SK-N-SH (cell line): ENCODE data around the gene SSBP2. TPM values are rescaled to one million over a fixed set of nuclear protein-coding genes. Genes with fewer than 3 reads are reported as not detected.

ENCODE experiments used
- CTCF ChIA-PET: fragments of 300-600, 350-600 bp; formaldehyde crosslinking; extraction: SDS; loops from one replicate; lab custom pipeline; 2021; lab: Yijun Ruan, JAX
- POLR2A ChIA-PET: fragments of 350-600 bp; sonication (Branson Sonifier 250); formaldehyde crosslinking; extraction: SDS; loops from one replicate; lab custom pipeline; 2020; ENCODE audit warnings: antibody characterized with exemption, inconsistent platforms; lab: Yijun Ruan, JAX
- DNase-seq: peaks from one replicate; pipeline ENCODE4 v3.0.0; 2012
- H2AFZ ChIP-seq: fragments of 200-600 bp; sonication (generic); 2 replicates; pipeline ENCODE4 v1.8.1; 2016; ENCODE audit warnings: antibody characterized with exemption, mild to moderate bottlenecking, low read depth
- H3F3A ChIP-seq: fragments of 200-600 bp; sonication (generic); replicated peaks from 2 replicates; pipeline ENCODE3; 2016; ENCODE audit warnings: antibody characterized with exemption, mild to moderate bottlenecking; ENCODE audit not compliant: insufficient read depth
- H3K27ac ChIP-seq, 2 experiments: fragments of 200-500 bp in 1 of 2; fragments of 200-600 bp in 1 of 2; sonication (Bioruptor generic) in 1 of 2; sonication (generic), shearing (Covaris generic) in 1 of 2; 2 replicates each; pipeline versions ENCODE4 v1.5.1 to v1.6.1; 2014 to 2016; ENCODE audit warnings: low read depth in 2 of 2, inconsistent platforms in 1 of 2, low read length in 1 of 2, mild to moderate bottlenecking in 1 of 2, mixed read lengths in 1 of 2
- H3K27me3 ChIP-seq: fragments of 200-600 bp; sonication (generic), shearing (Covaris generic); 2 replicates; pipeline ENCODE4 v1.6.1; 2016; ENCODE audit warnings: mixed run types; ENCODE audit not compliant: insufficient read depth
- H3K36me3 ChIP-seq, 2 experiments: fragments of 200-500 bp in 1 of 2; fragments of 200-600 bp in 1 of 2; sonication (Bioruptor generic) in 1 of 2; sonication (generic) in 1 of 2; replicated peaks in 1 of 2; 2 replicates each; pipeline versions ENCODE3 to v1.5.1; 2014 to 2016; ENCODE audit warnings: low read length in 1 of 2, mild to moderate bottlenecking in 1 of 2; ENCODE audit not compliant: insufficient read depth in 2 of 2, control insufficient read depth in 1 of 2
- H3K4me1 ChIP-seq, 2 experiments: fragments of 200-500 bp in 1 of 2; fragments of 200-600 bp in 1 of 2; sonication (Bioruptor generic) in 1 of 2; sonication (generic), shearing (Covaris generic) in 1 of 2; 2 replicates each; pipeline versions ENCODE4 v1.5.1 to v1.6.1; 2014 to 2016; ENCODE audit warnings: low read depth in 1 of 2, low read length in 1 of 2, mixed run types in 1 of 2; ENCODE audit not compliant: insufficient read depth in 2 of 2, control insufficient read depth in 1 of 2
- H3K4me2 ChIP-seq: fragments of 200-600 bp; sonication (generic), shearing (Covaris generic); 2 replicates; pipeline ENCODE4 v1.6.1; 2017; ENCODE audit warnings: mixed run types
- H3K4me3 ChIP-seq, 2 experiments: fragments of 200-500 bp in 1 of 2; fragments of 200-600 bp in 1 of 2; sonication (Bioruptor generic) in 1 of 2; sonication (generic), shearing (Covaris generic) in 1 of 2; 2 replicates each; pipeline versions ENCODE4 v1.5.1 to v1.8.1; 2014 to 2016; ENCODE audit warnings: low read depth in 2 of 2, inconsistent platforms in 1 of 2, low read length in 1 of 2, mild to moderate bottlenecking in 1 of 2, mixed read lengths in 1 of 2, moderate library complexity in 1 of 2
- H3K79me2 ChIP-seq: fragments of 200-600 bp; sonication (generic); 2 replicates; pipeline ENCODE4 v1.8.1; 2017; ENCODE audit warnings: mild to moderate bottlenecking; ENCODE audit not compliant: insufficient read depth
- H3K9ac ChIP-seq: fragments of 200-600 bp; sonication (generic); 2 replicates; pipeline ENCODE4 v1.6.1; 2017; ENCODE audit warnings: mixed run types
- H3K9me2 ChIP-seq: fragments of 200-600 bp; sonication (generic); 2 replicates; pipeline ENCODE4 v1.6.1; 2017; ENCODE audit warnings: mixed run types
- H3K9me3 ChIP-seq: fragments of 200-600 bp; sonication (generic); 2 replicates; pipeline ENCODE4 v1.6.1; 2017; ENCODE audit warnings: mixed run types, mild to moderate bottlenecking, moderate library complexity
- H4K20me1 ChIP-seq: fragments of 200-600 bp; sonication (generic); 2 replicates; pipeline ENCODE4 v1.6.1; 2017; ENCODE audit warnings: mild to moderate bottlenecking, mixed run types; ENCODE audit not compliant: insufficient read depth
- CHD2 ChIP-seq: fragments of 150-350 bp; IDR thresholded peaks from 2 replicates; pipeline ENCODE4 v1.6.1; 2018; ENCODE audit warnings: low read length; ENCODE audit not compliant: partially characterized antibody
- EP300 ChIP-seq, 2 experiments: IDR thresholded peaks; 2 replicates each; pipeline versions ENCODE4 v1.4.0 to v1.6.1; 2012; ENCODE audit warnings: borderline replicate concordance in 1 of 2, low read depth in 1 of 2, low read length in 1 of 2
- EZH2phosphoT487 ChIP-seq: fragments of 200-600 bp; sonication (generic); IDR thresholded peaks from 2 replicates; pipeline ENCODE4 v1.6.1; 2017; ENCODE audit warnings: low read depth, mixed run types, mild to moderate bottlenecking, antibody characterized with exemption, moderate library complexity, borderline replicate concordance
- GATA2 ChIP-seq: sonication (generic); formaldehyde crosslinking; IDR thresholded peaks from 2 replicates; pipeline ENCODE4 v1.5.0; 2020; ENCODE audit warnings: mild to moderate bottlenecking, missing genetic modification reagents
- JUND ChIP-seq: IDR thresholded peaks from 2 replicates; pipeline ENCODE4 v1.4.0; 2012
- MXI1 ChIP-seq: IDR thresholded peaks from 2 replicates; pipeline ENCODE4 v1.6.1; 2012; ENCODE audit warnings: mild to moderate bottlenecking, low read depth, low read length, improper control_type of control experiment
- NFIC ChIP-seq: IDR thresholded peaks from 2 replicates; pipeline ENCODE4 v1.4.0; 2012; ENCODE audit warnings: borderline replicate concordance
- RAD21 ChIP-seq: IDR thresholded peaks from 2 replicates; pipeline ENCODE4 v1.6.1; 2012; ENCODE audit warnings: mild to moderate bottlenecking, low read length
- RCOR1 ChIP-seq: fragments of 150-350 bp; IDR thresholded peaks from 2 replicates; pipeline ENCODE4 v1.6.1; 2017; ENCODE audit warnings: antibody characterized with exemption, low read length
- RXRA ChIP-seq: IDR thresholded peaks from 2 replicates; pipeline ENCODE4 v1.4.0; 2012; ENCODE audit warnings: low read depth, mild to moderate bottlenecking, borderline replicate concordance
- SIN3A ChIP-seq: IDR thresholded peaks from 2 replicates; pipeline ENCODE4 v1.6.1; 2012; ENCODE audit warnings: low read depth, mild to moderate bottlenecking, low read length, moderate library complexity, borderline replicate concordance
- TEAD4 ChIP-seq: IDR thresholded peaks from 2 replicates; pipeline ENCODE4 v1.4.0; 2012; ENCODE audit warnings: mild to moderate bottlenecking, borderline replicate concordance; ENCODE audit not compliant: insufficient read depth
- WGBS: methylation state at CpG from one replicate; pipeline ENCODE4 v1.1.6; 2017; ENCODE audit warnings: low lambda C conversion rate; 5-methylcytosine and 5-hydroxymethylcytosine counted together
- polyA plus RNA-seq, 3 experiments: library from polyadenylated mRNA; depleted of rRNA; stranded (reverse); fragments of >200 nt; gene quantifications; 2 replicates each; pipeline ENCODE4 v1.2.3, GENCODE V29; 2012
- TF ChIP-seq, protein P1 (sequence below): fragments of 150-350 bp; IDR thresholded peaks from 2 replicates; pipeline ENCODE4 v1.6.1; 2017; ENCODE audit warnings: antibody characterized with exemption, low read length, low read depth, borderline replicate concordance
- TF ChIP-seq, protein P2 (sequence below): fragments of 150-350 bp; IDR thresholded peaks from 2 replicates; pipeline ENCODE4 v1.6.1; 2016; ENCODE audit warnings: mild to moderate bottlenecking, low read depth, low read length

The SSBP2 gene
- polyA plus RNA-seq, 1 of the 3 experiments (the other 2 are of a cell fraction): 35.3 TPM

DNA sequence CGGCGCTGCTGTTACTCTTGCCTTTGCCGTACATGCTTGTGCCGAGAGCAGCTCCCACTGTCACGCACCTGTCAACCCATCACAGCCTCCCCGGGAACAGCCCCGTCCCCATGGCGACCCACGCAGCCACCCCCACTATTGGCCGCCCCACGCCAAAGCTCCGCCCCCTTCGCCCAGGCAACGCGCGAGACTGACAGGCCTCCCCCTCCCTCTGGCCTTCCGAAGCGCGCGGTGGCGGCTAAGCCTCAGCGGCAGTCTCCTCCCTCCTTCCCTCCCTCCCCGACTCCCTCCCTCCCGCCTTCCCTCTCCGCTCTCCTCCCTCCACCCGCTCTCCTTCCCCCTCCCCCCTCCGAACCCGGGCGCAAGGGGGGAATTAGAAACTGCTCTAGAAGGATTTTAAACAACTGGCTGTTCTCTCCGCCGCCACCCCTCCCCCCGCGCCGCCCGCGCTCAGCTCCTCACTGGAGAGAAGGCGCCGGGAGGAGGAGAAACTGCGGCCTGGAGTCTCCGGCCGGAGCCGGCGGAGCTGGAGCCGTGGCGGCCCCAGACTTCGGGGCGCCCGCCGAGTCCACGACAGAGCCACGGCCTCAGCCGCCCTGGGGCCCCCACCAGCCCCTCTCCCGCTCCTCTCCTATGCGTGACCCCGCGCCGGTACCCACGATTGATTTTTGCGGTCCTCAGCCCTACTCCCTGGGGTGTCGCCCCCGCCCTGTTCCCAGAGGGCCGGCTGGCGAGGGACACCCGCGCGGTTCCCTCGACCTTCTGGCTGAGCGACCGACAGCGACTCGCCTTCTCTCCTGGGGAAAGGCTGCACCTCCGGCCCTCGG lies at the start of gene SSBP2 (continued):
- TF ChIP-seq NFIC: peak; percentile 65
- peak; percentile 51; the same call in 1 of the 2 replicates for TF ChIP-seq RCOR1
- peak; percentile 99 to 100 for TF ChIP-seq EP300 (IDR thresholded peaks at IDR 0.05; ENCODE audit: borderline replicate concordance in 1 of 2, low read depth in 1 of 2, low read length in 1 of 2)
- TF ChIP-seq JUND: peak; percentile 91
- TF ChIP-seq, protein P1, sequence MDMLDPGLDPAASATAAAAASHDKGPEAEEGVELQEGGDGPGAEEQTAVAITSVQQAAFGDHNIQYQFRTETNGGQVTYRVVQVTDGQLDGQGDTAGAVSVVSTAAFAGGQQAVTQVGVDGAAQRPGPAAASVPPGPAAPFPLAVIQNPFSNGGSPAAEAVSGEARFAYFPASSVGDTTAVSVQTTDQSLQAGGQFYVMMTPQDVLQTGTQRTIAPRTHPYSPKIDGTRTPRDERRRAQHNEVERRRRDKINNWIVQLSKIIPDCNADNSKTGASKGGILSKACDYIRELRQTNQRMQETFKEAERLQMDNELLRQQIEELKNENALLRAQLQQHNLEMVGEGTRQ: no peak
- no peak for TF ChIP-seq EZH2phosphoT487
- peak; percentile 95 for TF ChIP-seq CHD2
- TF ChIP-seq SIN3A: peak; percentile 94
- peak; percentile 98 for TF ChIP-seq MXI1
- TF ChIP-seq RAD21: peak; percentile 68
- TF ChIP-seq, protein P2, sequence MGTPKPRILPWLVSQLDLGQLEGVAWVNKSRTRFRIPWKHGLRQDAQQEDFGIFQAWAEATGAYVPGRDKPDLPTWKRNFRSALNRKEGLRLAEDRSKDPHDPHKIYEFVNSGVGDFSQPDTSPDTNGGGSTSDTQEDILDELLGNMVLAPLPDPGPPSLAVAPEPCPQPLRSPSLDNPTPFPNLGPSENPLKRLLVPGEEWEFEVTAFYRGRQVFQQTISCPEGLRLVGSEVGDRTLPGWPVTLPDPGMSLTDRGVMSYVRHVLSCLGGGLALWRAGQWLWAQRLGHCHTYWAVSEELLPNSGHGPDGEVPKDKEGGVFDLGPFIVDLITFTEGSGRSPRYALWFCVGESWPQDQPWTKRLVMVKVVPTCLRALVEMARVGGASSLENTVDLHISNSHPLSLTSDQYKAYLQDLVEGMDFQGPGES: no peak

DNA sequence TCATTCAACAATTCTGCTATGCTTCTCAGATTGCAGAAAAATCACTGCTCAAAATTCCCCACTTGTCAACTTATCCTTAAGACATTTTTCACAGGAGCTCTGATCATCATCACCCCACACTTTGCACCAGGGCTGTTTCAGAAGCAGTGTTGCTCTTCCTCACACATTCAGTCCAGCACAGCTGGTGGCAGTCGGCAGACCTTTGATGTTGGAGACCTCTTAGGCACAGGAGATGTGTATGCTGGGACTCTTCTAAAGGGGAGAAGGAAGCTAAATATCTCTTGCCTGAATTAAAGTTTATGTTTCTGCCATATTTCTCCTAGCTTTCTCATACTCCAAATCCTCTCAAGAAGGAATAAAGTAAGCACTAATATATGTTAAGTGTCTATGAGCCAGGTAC lies 44.8 kb upstream of the SSBP2 start:
- ChIA-PET CTCF (no interaction called here), POLR2A (no interaction called here)
- H3K36me3 ChIP-seq: no peaks in the 10 kb centered on the region
- H3K4me3 ChIP-seq: no peak overlapping the region
- no peaks in the 10 kb centered on the region for H3K79me2 ChIP-seq
- H3F3A ChIP-seq: no peaks in the 10 kb centered on the region
- H3K9ac ChIP-seq: no peak overlapping the region
- DNase-seq: no peak
- WGBS: 90% methylated on average over 1 of the region's 1 CpG
- H2AFZ ChIP-seq: no peak overlapping the region
- H3K27me3 ChIP-seq: no peaks in the 10 kb centered on the region
- H3K27ac ChIP-seq: no peak overlapping the region
- no peaks in the 10 kb centered on the region for H4K20me1 ChIP-seq
- TF ChIP-seq SIN3A: no peak
- TF ChIP-seq GATA2: no peak
- no peak for TF ChIP-seq TEAD4
- TF ChIP-seq RXRA: no peak
- no peak for TF ChIP-seq JUND
- H3K4me1 ChIP-seq: no peaks in the 10 kb centered on the region
- H3K9me3 ChIP-seq: no peaks in the 10 kb centered on the region
- no peaks in the 10 kb centered on the region for H3K9me2 ChIP-seq
- no peak overlapping the region for H3K4me2 ChIP-seq
